Myocyte (in vitro differentiated cells): ENCODE measurements around the gene USP10. TPM values are rescaled to one million over a fixed set of nuclear protein-coding genes. Genes with fewer than 3 reads are reported as not detected.
A peak's percentile ranks its signal among the peaks of the same experiment; 100 is the strongest.

Experiments
- DNase-seq: peaks from one replicate; pipeline ENCODE4 v3.0.0-alpha.2; 2012; ENCODE audit warnings: low read depth
- polyA plus RNA-seq: library from polyadenylated mRNA; unstranded; fragments of >200 nt; gene quantifications from one replicate; pipeline ENCODE4 v1.2.1, GENCODE V29; 2012; ENCODE audit warnings: missing spikeins
- total RNA-seq: library from RNA; depleted of rRNA; stranded (reverse); fragments of >200 nt; gene quantifications from 2 replicates; pipeline ENCODE4 v1.2.3, GENCODE V29; 2014

USP10 gene
- total RNA-seq: 49.8 and 53.2 TPM in 2 replicates
- polyA plus RNA-seq: 37.4 TPM

- peak; percentile 79 for DNase-seq
Observed at GRCh38 chr16:84699712-84700445, at the start of gene USP10. USP10 (plus strand) TSS chr16:84700000; CDS start chr16:84700091, 91 bp downstream.

GRCh38 chr16:84650062-84650991 lies 49.5 kb upstream of the USP10 start:
- DNase-seq: no peak

- no peak for DNase-seq
Observed at GRCh38 chr16:84652566-84652965, 47.2 kb upstream of the USP10 start.

- DNase-seq: no peak
Observed at GRCh38 chr16:84654238-84654637, 45.6 kb upstream of the USP10 start.

- DNase-seq: no peak
Observed at GRCh38 chr16:84654998-84655397, 44.8 kb upstream of the USP10 start.

GRCh38 chr16:84656649-84657048 lies 43.2 kb upstream of the USP10 start:
- no peak for DNase-seq

- DNase-seq: no peak
Observed at GRCh38 chr16:84657229-84657837, 42.5 kb upstream of the USP10 start.

GRCh38 chr16:84658690-84659089 lies 41.1 kb upstream of the USP10 start:
- DNase-seq: no peak

GRCh38 chr16:84659656-84660300 lies 40.0 kb upstream of the USP10 start:
- DNase-seq: no peak

GRCh38 chr16:84660973-84661372 lies 38.8 kb upstream of the USP10 start:
- no peak for DNase-seq

- no peak for DNase-seq
Observed at GRCh38 chr16:84661418-84662060, 38.3 kb upstream of the USP10 start.

GRCh38 chr16:84662471-84662870 lies 37.3 kb upstream of the USP10 start:
- DNase-seq: no peak

GRCh38 chr16:84663433-84664101 lies 36.2 kb upstream of the USP10 start:
- DNase-seq: no peak

GRCh38 chr16:84665359-84665758 lies 34.4 kb upstream of the USP10 start:
- DNase-seq: no peak

GRCh38 chr16:84665843-84666242 lies 34.0 kb upstream of the USP10 start:
- DNase-seq: no peak

- no peak for DNase-seq
Observed at GRCh38 chr16:84667600-84668309, 32.0 kb upstream of the USP10 start.

- DNase-seq: no peak
Observed at GRCh38 chr16:84670063-84670462, 29.7 kb upstream of the USP10 start.

GRCh38 chr16:84672276-84673202 lies 27.3 kb upstream of the USP10 start:
- DNase-seq: peak; percentile 77

- peak; percentile 52 for DNase-seq
Observed at GRCh38 chr16:84673203-84673535, 26.6 kb upstream of the USP10 start.
